Stomach (tissue), 9 donors: ENCODE results near the gene ABCB10. TPM values are rescaled to one million over a fixed set of nuclear protein-coding genes. Genes with fewer than 3 reads are reported as not detected.

Source experiments
- DNase-seq, 2 donors: peaks; one replicate each; pipeline versions ENCODE4 v3.0.0 to v3.0.0-alpha.2; 2013 to 2019
- H3K27ac ChIP-seq, 5 donors: fragments of 200-600 bp in 4 of 5; sonication (generic) in 4 of 5; one replicate each; pipeline ENCODE4 v1.5.1; 2013 to 2019; ENCODE audit warnings: mild to moderate bottlenecking in 1 of 5, moderate library complexity in 1 of 5
- H3K27me3 ChIP-seq, 3 donors: fragments of 200-600 bp; sonication (generic); one replicate each; pipeline ENCODE4 v1.5.1; 2017 to 2019; ENCODE audit warnings: mixed run types in 1 of 3
- H3K36me3 ChIP-seq, 4 donors: fragments of 200-600 bp; sonication (generic); 1 replicate in 3 of 4; 2 replicates in 1 of 4; pipeline ENCODE4 v1.5.1; 2016 to 2019
- H3K4me1 ChIP-seq, 4 donors: fragments of 200-600 bp; sonication (generic); one replicate each; pipeline ENCODE4 v1.5.1; 2016 to 2019
- H3K4me3 ChIP-seq, 4 donors: fragments of 200-600 bp; sonication (generic) in 3 of 4; one replicate each; pipeline ENCODE4 v1.5.1; 2016 to 2019; ENCODE audit warnings: mild to moderate bottlenecking in 1 of 4
- H3K9me3 ChIP-seq, 4 donors: fragments of 200-600 bp; sonication (generic); one replicate each; pipeline ENCODE4 v1.5.1; 2016 to 2019
- CTCF ChIP-seq, 7 experiments: fragments of 450-650 bp in 4 of 7; fragments of 200-600 bp in 3 of 7; sonication (generic) in 3 of 7; IDR thresholded peaks; one replicate each; pipeline ENCODE4 v1.5.1; 2016 to 2019; ENCODE audit warnings: antibody characterized with exemption in 7 of 7, control low read depth in 2 of 7, mild to moderate bottlenecking in 1 of 7
- EP300 ChIP-seq: sonication (generic); formaldehyde crosslinking; IDR thresholded peaks from one replicate; pipeline ENCODE4 v1.6.1; 2017; ENCODE audit warnings: antibody characterized with exemption
- POLR2A ChIP-seq, 4 donors: fragments of 450-650 bp; IDR thresholded peaks; one replicate each; pipeline ENCODE4 v1.6.1; 2016; ENCODE audit warnings: antibody characterized with exemption in 4 of 4, control low read depth in 2 of 4, mild to moderate bottlenecking in 1 of 4, moderate library complexity in 1 of 4
- POLR2AphosphoS5 ChIP-seq, 3 donors: sonication (generic); formaldehyde crosslinking; IDR thresholded peaks; one replicate each; pipeline ENCODE4 v1.6.1; 2016; ENCODE audit warnings: antibody characterized with exemption in 3 of 3
- WGBS, 5 donors: extraction: QIAGEN DNeasy Blood & Tissue Kit in 3 of 5; methylation state at CpG; one replicate each; pipeline versions ENCODE4 v1.1.5 to v1.1.7; 2013 to 2018; 5-methylcytosine and 5-hydroxymethylcytosine counted together
- intact Hi-C: fragments of 100-400 bp; cut with DNase I; formaldehyde crosslinking; loops from one replicate; pipeline ENCODE4 v1.15.1; 2023; ENCODE audit warnings: low total_unique reads
- polyA plus RNA-seq, 3 donors: library from polyadenylated mRNA; stranded (reverse); fragments of 200-250 nt; gene quantifications; one replicate each; pipeline ENCODE4 v1.2.3, GENCODE V29; 2013
- total RNA-seq, 5 donors: library from RNA; depleted of rRNA; stranded (reverse); fragments of >200 nt; gene quantifications; one replicate each; pipeline versions ENCODE4 v1.1.0 to v1.2.3, GENCODE V29; 2014 to 2016
- donor health status: healthy with polysubstance abuse.
- donor health status: Bipolar disorder and iron deficiency.
- donor health status: healthy.

ABCB10 gene
- total and polyA plus RNA-seq, 8 donors, result 2.7 to 24.2 (median 9.5) TPM

GRCh38 chr1:229570305-229570704, 11.8 kb upstream of the ABCB10 start:
- Histone ChIP-seq H3K4me1 (peaks cover 0 to 9% (median 7%) of the 10 kb centered on the region in 4 donors), H3K27ac (peak overlapping the region in 1 of 5 donors; percentile 60), H3K4me3 (no peak overlapping the region), H3K27me3 (no peaks in the 10 kb centered on the region), H3K36me3 (no peaks in the 10 kb centered on the region), H3K9me3 (no peaks in the 10 kb centered on the region)
- intact Hi-C loops, result no loop called here
- 55 to 64% (median 60%) methylated on average over 20 of the region's 20 CpGs for WGBS, 5 donors
- no peak for DNase-seq
- TF ChIP-seq POLR2A (IDR thresholded peaks at IDR 0.05) (no peak), EP300 (no peak), POLR2AphosphoS5 (IDR thresholded peaks at IDR 0.05) (no peak), CTCF (IDR thresholded peaks at IDR 0.05) (no peak)

- Histone ChIP-seq H3K27me3 (no peaks in the 10 kb centered on the region), H3K27ac (no peak overlapping the region), H3K4me3 (no peak overlapping the region), H3K9me3 (no peaks in the 10 kb centered on the region), H3K36me3 (no peaks in the 10 kb centered on the region), H3K4me1 (peaks cover 0 to 18% (median 8%) of the 10 kb centered on the region in 4 donors)
- TF ChIP-seq EP300 (no peak), POLR2AphosphoS5 (IDR thresholded peaks at IDR 0.05) (no peak), POLR2A (IDR thresholded peaks at IDR 0.05) (no peak), CTCF (IDR thresholded peaks at IDR 0.05) (no peak)
- intact Hi-C loops, result no loop called here
- no peak for DNase-seq
- WGBS, 5 donors, result 72 to 84% (median 78%) methylated on average over 13 of the region's 13 CpGs
Observed at GRCh38 chr1:229567109-229567868, 8.8 kb upstream of the ABCB10 start.

- peak overlapping the region in 4 of 5 donors; percentile 26 to 85 (median 70) for H3K27ac ChIP-seq
- 46 to 68% (median 67%) methylated on average over 5 of the region's 5 CpGs for WGBS, 5 donors
Observed at GRCh38 chr1:229563701-229564100, 5.2 kb upstream of the ABCB10 start.

GRCh38 chr1:229563241-229563640, 4.7 kb upstream of the ABCB10 start:
- intact Hi-C loops, result loop anchor here (5.0 kb wide), 1 partner anchor 64 kb away; the partner anchor contains the start of genes TAF5L and URB2
- Histone ChIP-seq H3K36me3 (no peaks in the 10 kb centered on the region), H3K27ac (peak overlapping the region in 4 of 5 donors; percentile 26 to 85 (median 70)), H3K4me3 (no peak overlapping the region), H3K27me3 (no peaks in the 10 kb centered on the region), H3K9me3 (no peaks in the 10 kb centered on the region), H3K4me1 (peaks cover 5 to 17% (median 8%) of the 10 kb centered on the region in 4 donors)
- TF ChIP-seq POLR2AphosphoS5 (IDR thresholded peaks at IDR 0.05), result no peak
- TF ChIP-seq POLR2A (IDR thresholded peaks at IDR 0.05), result no peak
- no peak for TF ChIP-seq CTCF (IDR thresholded peaks at IDR 0.05)
- no peak for TF ChIP-seq EP300
- 34 to 53% (median 41%) methylated on average over 7 of the region's 7 CpGs for whole genome bisulfite sequencing, 5 donors
- DNase-seq, result no peak

More at GRCh38 chr1:229563701-229564100, 5.2 kb upstream of the ABCB10 start:
- peak in 1 of 2 donors; percentile 59 for DNase-seq
- Histone ChIP-seq H3K27me3 (no peaks in the 10 kb centered on the region), H3K36me3 (no peaks in the 10 kb centered on the region), H3K4me3 (peak overlapping the region in 1 of 4 donors; percentile 6), H3K9me3 (no peaks in the 10 kb centered on the region), H3K4me1 (peaks cover 5 to 17% (median 8%) of the 10 kb centered on the region in 4 donors)
- intact Hi-C loops, result loop anchor here (5.0 kb wide), 1 partner anchor 64 kb away; the partner anchor contains the start of genes TAF5L and URB2
- no peak for TF ChIP-seq CTCF (IDR thresholded peaks at IDR 0.05)
- no peak for TF ChIP-seq POLR2A (IDR thresholded peaks at IDR 0.05)
- peak; percentile 72 for TF ChIP-seq EP300
- TF ChIP-seq POLR2AphosphoS5 (IDR thresholded peaks at IDR 0.05), result peak; percentile 40 to 92 (median 71)
